GM23338 (cell line): ENCODE results near the gene PDE4B.

Experiments
- CREB1 ChIP-seq: fragments of 250-450 bp; sonication (Bioruptor Pico); IDR thresholded peaks from 2 replicates; pipeline ENCODE4 v1.5.0; 2020; ENCODE audit warnings: low read depth, mild to moderate bottlenecking, moderate library complexity
- EZH2 ChIP-seq: fragments of 200-600 bp; sonication (generic); IDR thresholded peaks from one replicate; pipeline ENCODE4 v1.8.0; 2017; ENCODE audit warnings: antibody characterized with exemption, mild to moderate bottlenecking, low read depth; ENCODE audit not compliant: unreplicated experiment
- EZH2phosphoT487 ChIP-seq: fragments of 200-600 bp; sonication (generic); IDR thresholded peaks from one replicate; pipeline ENCODE4 v1.8.1; 2018; ENCODE audit warnings: antibody characterized with exemption; ENCODE audit not compliant: unreplicated experiment
- JUNB ChIP-seq: IDR thresholded peaks from one replicate; pipeline ENCODE4 v1.6.1; 2016; ENCODE audit warnings: antibody characterized with exemption; ENCODE audit not compliant: unreplicated experiment
- NANOG ChIP-seq: IDR thresholded peaks from 2 replicates; pipeline ENCODE4 v1.6.1; 2016; ENCODE audit warnings: antibody characterized with exemption, borderline replicate concordance
- POLR2AphosphoS5 ChIP-seq: IDR thresholded peaks from 2 replicates; pipeline ENCODE4 v1.6.1; 2016; ENCODE audit warnings: antibody characterized with exemption, low read depth
- STAT1 ChIP-seq: IDR thresholded peaks from one replicate; pipeline ENCODE4 v1.6.1; 2016; ENCODE audit warnings: antibody characterized with exemption; ENCODE audit not compliant: unreplicated experiment
- ZNF114 ChIP-seq: fragments of 250-450 bp; sonication (Bioruptor Pico); IDR thresholded peaks from 2 replicates; pipeline ENCODE4 v1.5.0; 2020; ENCODE audit warnings: mild to moderate bottlenecking, moderate library complexity
- ZNF331 ChIP-seq: fragments of 250-450 bp; sonication (Bioruptor Pico); IDR thresholded peaks from 2 replicates; pipeline ENCODE4 v1.5.0; 2020; ENCODE audit warnings: low read depth, mild to moderate bottlenecking, moderate library complexity
- TF ChIP-seq, protein P1 (sequence below), 2 experiments: fragments of 200-600 bp in 1 of 2; sonication (generic) in 1 of 2; conservative IDR thresholded peaks; 2 replicates each; pipeline versions ENCODE4 v1.5.1 to v1.6.1; 2016 to 2017; ENCODE audit warnings: antibody characterized with exemption in 2 of 2, low read depth in 2 of 2, mild to moderate bottlenecking in 2 of 2, moderate library complexity in 1 of 2
- TF ChIP-seq, protein P2 (sequence below): IDR thresholded peaks from one replicate; pipeline ENCODE4 v1.6.1; 2018; ENCODE audit warnings: antibody characterized with exemption; ENCODE audit not compliant: unreplicated experiment

DNA sequence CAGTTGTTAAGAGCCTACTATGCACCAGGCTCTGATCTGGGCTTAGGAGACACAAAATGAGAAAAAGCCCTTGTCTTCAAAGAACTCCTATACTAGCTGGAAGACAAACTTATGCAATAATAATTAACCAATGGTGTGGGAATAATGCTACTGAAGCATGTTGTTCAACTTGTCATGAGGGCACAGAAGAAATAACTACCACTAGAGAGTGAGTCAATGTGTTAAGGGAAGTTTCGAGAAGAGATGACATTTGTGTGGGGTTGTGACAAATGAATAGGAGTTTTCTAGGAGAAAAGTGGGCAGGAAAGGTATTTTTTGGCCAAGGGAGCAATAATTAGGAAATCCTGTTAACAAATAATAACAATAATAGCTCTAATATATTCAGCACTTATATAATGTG lies 205.0 kb downstream of the PDE4B start:
- TF ChIP-seq, protein P1, sequence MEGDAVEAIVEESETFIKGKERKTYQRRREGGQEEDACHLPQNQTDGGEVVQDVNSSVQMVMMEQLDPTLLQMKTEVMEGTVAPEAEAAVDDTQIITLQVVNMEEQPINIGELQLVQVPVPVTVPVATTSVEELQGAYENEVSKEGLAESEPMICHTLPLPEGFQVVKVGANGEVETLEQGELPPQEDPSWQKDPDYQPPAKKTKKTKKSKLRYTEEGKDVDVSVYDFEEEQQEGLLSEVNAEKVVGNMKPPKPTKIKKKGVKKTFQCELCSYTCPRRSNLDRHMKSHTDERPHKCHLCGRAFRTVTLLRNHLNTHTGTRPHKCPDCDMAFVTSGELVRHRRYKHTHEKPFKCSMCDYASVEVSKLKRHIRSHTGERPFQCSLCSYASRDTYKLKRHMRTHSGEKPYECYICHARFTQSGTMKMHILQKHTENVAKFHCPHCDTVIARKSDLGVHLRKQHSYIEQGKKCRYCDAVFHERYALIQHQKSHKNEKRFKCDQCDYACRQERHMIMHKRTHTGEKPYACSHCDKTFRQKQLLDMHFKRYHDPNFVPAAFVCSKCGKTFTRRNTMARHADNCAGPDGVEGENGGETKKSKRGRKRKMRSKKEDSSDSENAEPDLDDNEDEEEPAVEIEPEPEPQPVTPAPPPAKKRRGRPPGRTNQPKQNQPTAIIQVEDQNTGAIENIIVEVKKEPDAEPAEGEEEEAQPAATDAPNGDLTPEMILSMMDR (conservative IDR thresholded peaks at IDR 0.05; ENCODE audit: low read depth in 2 of 2): no peak
- TF ChIP-seq EZH2 (no peak), CREB1 (no peak), POLR2AphosphoS5 (no peak), ZNF114 (CRISPR knock-in tag) (no peak), EZH2phosphoT487 (no peak), JUNB (no peak), STAT1 (no peak), NANOG (no peak), ZNF331 (CRISPR knock-in tag) (no peak)
- TF ChIP-seq, protein P2, sequence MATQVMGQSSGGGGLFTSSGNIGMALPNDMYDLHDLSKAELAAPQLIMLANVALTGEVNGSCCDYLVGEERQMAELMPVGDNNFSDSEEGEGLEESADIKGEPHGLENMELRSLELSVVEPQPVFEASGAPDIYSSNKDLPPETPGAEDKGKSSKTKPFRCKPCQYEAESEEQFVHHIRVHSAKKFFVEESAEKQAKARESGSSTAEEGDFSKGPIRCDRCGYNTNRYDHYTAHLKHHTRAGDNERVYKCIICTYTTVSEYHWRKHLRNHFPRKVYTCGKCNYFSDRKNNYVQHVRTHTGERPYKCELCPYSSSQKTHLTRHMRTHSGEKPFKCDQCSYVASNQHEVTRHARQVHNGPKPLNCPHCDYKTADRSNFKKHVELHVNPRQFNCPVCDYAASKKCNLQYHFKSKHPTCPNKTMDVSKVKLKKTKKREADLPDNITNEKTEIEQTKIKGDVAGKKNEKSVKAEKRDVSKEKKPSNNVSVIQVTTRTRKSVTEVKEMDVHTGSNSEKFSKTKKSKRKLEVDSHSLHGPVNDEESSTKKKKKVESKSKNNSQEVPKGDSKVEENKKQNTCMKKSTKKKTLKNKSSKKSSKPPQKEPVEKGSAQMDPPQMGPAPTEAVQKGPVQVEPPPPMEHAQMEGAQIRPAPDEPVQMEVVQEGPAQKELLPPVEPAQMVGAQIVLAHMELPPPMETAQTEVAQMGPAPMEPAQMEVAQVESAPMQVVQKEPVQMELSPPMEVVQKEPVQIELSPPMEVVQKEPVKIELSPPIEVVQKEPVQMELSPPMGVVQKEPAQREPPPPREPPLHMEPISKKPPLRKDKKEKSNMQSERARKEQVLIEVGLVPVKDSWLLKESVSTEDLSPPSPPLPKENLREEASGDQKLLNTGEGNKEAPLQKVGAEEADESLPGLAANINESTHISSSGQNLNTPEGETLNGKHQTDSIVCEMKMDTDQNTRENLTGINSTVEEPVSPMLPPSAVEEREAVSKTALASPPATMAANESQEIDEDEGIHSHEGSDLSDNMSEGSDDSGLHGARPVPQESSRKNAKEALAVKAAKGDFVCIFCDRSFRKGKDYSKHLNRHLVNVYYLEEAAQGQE: no peak
